ENCODE measurements around the gene PPP2R2D. TPM values are rescaled to one million over a fixed set of nuclear protein-coding genes. Genes with fewer than 3 reads are reported as not detected.

Gene PPP2R2D
- total and polyA plus RNA-seq, 8 donors: 15.6 to 96.7 (median 36.9) TPM

- intact Hi-C loops (cut with DNase I; ENCODE audit: low total_unique reads): no loop called here
- H3K27ac ChIP-seq: no peak overlapping the region
- WGBS, 5 donors: 75 to 82% (median 81%) methylated on average over 7 of the region's 7 CpGs
- DNase-seq: no peak
- TF ChIP-seq POLR2A (IDR thresholded peaks at IDR 0.05): no peak
- no peak for TF ChIP-seq EP300 (IDR thresholded peaks at IDR 0.05)
- no peak for TF ChIP-seq POLR2AphosphoS5 (IDR thresholded peaks at IDR 0.05)
- no peak for TF ChIP-seq CTCF (IDR thresholded peaks at IDR 0.05)
- H3K9me3 ChIP-seq: no peaks in the 10 kb centered on the region
- H3K27me3 ChIP-seq: peaks cover 0 to 64% (median 5%) of the 10 kb centered on the region in 3 donors
- no peak overlapping the region for H3K4me3 ChIP-seq
- H3K36me3 ChIP-seq: no peaks in the 10 kb centered on the region
- no peaks in the 10 kb centered on the region for H3K4me1 ChIP-seq
Measured at GRCh38 chr10:131860311-131860710, 40.5 kb upstream of the PPP2R2D start.

- no peak overlapping the region for H3K27ac ChIP-seq
- intact Hi-C loops (cut with DNase I; ENCODE audit: low total_unique reads): no loop called here
- H3K27me3 ChIP-seq: peaks cover 0 to 64% (median 5%) of the 10 kb centered on the region in 3 donors
- H3K9me3 ChIP-seq: no peaks in the 10 kb centered on the region
- TF ChIP-seq EP300 (IDR thresholded peaks at IDR 0.05) (no peak), CTCF (IDR thresholded peaks at IDR 0.05) (no peak), POLR2A (IDR thresholded peaks at IDR 0.05) (no peak), POLR2AphosphoS5 (IDR thresholded peaks at IDR 0.05) (no peak)
- no peaks in the 10 kb centered on the region for H3K36me3 ChIP-seq
- H3K4me3 ChIP-seq: no peak overlapping the region
- no peaks in the 10 kb centered on the region for H3K4me1 ChIP-seq
- WGBS, 5 donors: 33 to 44% (median 40%) methylated on average over 11 of the region's 11 CpGs
- DNase-seq: no peak
Measured at GRCh38 chr10:131860806-131861440, 39.9 kb upstream of the PPP2R2D start.

GRCh38 chr10:131862548-131862947 lies 38.3 kb upstream of the PPP2R2D start:
- no peak for TF ChIP-seq CTCF (IDR thresholded peaks at IDR 0.05)
- no peak for TF ChIP-seq EP300 (IDR thresholded peaks at IDR 0.05)
- no peak for TF ChIP-seq POLR2A (IDR thresholded peaks at IDR 0.05)
- no peak for TF ChIP-seq POLR2AphosphoS5 (IDR thresholded peaks at IDR 0.05)
- intact Hi-C loops (cut with DNase I; ENCODE audit: low total_unique reads): no loop called here
- Histone ChIP-seq H3K27me3 (peaks cover 0 to 59% (median 5%) of the 10 kb centered on the region in 3 donors), H3K4me3 (no peak overlapping the region), H3K27ac (no peak overlapping the region), H3K9me3 (no peaks in the 10 kb centered on the region), H3K4me1 (no peaks in the 10 kb centered on the region), H3K36me3 (no peaks in the 10 kb centered on the region)
- 66 to 86% (median 73%) methylated on average over 4 of the region's 4 CpGs for WGBS, 5 donors
- no peak for DNase-seq

GRCh38 chr10:131865223-131865917 lies 35.4 kb upstream of the PPP2R2D start:
- DNase-seq: no peak

More at GRCh38 chr10:131865223-131865917, 35.4 kb upstream of the PPP2R2D start:
- no peak overlapping the region for H3K27ac ChIP-seq
- H3K9me3 ChIP-seq: no peaks in the 10 kb centered on the region
- no peaks in the 10 kb centered on the region for H3K4me1 ChIP-seq
- 71 to 79% (median 72%) methylated on average over 14 of the region's 14 CpGs for WGBS, 5 donors
- no peak overlapping the region for H3K4me3 ChIP-seq
- peaks cover 0 to 58% (median 2%) of the 10 kb centered on the region in 3 donors for H3K27me3 ChIP-seq
- TF ChIP-seq POLR2A (IDR thresholded peaks at IDR 0.05) (no peak), CTCF (IDR thresholded peaks at IDR 0.05) (no peak), EP300 (IDR thresholded peaks at IDR 0.05) (no peak), POLR2AphosphoS5 (IDR thresholded peaks at IDR 0.05) (no peak)
- no peaks in the 10 kb centered on the region for H3K36me3 ChIP-seq
- intact Hi-C loops (cut with DNase I; ENCODE audit: low total_unique reads): no loop called here

All from stomach (tissue), 9 donors.